ENCODE data around the gene ZSCAN22. TPM values are rescaled to one million over a fixed set of nuclear protein-coding genes. Genes with fewer than 3 reads are reported as not detected.

ZSCAN22 gene
- total and polyA plus RNA-seq, 11 donors, result 0.65 to 3.1 (median 1.9) TPM

GRCh38 chr19:58380662-58381459 is 54.1 kb downstream of the ZSCAN22 start, which contains the start of gene ZNF837:
Gene ZNF837, minus strand, starts transcription at chr19:58381030. Its CDS starts 11,698 bp downstream, at chr19:58369332.
- H3K36me3 ChIP-seq, result no peaks in the 10 kb centered on the region
- peak within 1 kb of the TSS; percentile 57 to 94 (median 83) for H3K4me3 ChIP-seq
- H3K27ac ChIP-seq, result peak within 1 kb of the TSS; percentile 85 to 98 (median 95)
- H3K27me3 ChIP-seq, result no peaks in the 10 kb centered on the region
- H3K4me1 ChIP-seq, result peaks cover 2 to 33% (median 24%) of the 10 kb centered on the region in 12 donors
- intact Hi-C loops (cut with DNase I), result loop anchor here in 4 of 10 donors (1.0 to 5.0 kb wide), 5 partner anchors 20 to 60 kb away; partner anchors contain the start of genes ZSCAN22 (in 2 of the 4) and ZNF132 (in 1 of the 4)
- H3K9me3 ChIP-seq, result no peaks in the 10 kb centered on the region
- WGBS, 4 donors, result 0 to 1% (median 0%) methylated on average over 46 to 83 of the region's 83 CpGs
- ATAC-seq (peak; percentile 95 to 96 (median 96)), DNase-seq (peak; percentile 99 to 100 (median 99))
- TF ChIP-seq CTCF (IDR thresholded peaks at IDR 0.05), result no peak
- TF ChIP-seq POLR2A (IDR thresholded peaks at IDR 0.05), result peak in 1 of 2 donors; percentile 75

- H3K27me3 ChIP-seq, result no peaks in the 10 kb centered on the region
- no peak for TF ChIP-seq CTCF (IDR thresholded peaks at IDR 0.05)
- H3K4me1 ChIP-seq, result peaks cover 2 to 40% (median 30%) of the 10 kb centered on the region in 12 donors
- no peak for ATAC-seq
- 31 to 39% (median 34%) methylated on average over 26 of the region's 26 CpGs for WGBS, 4 donors
- DNase-seq, result peak in 1 of 5 donors; percentile 58
- H3K9me3 ChIP-seq, result no peaks in the 10 kb centered on the region
- peak overlapping the region; percentile 57 to 94 (median 83) for H3K4me3 ChIP-seq
- no peaks in the 10 kb centered on the region for H3K36me3 ChIP-seq
- intact Hi-C loops (cut with DNase I), result loop anchor here in 3 of 10 donors (1.0 to 5.0 kb wide), 4 partner anchors 20 to 59 kb away; partner anchors contain the start of genes ZSCAN22 (in 2 of the 3) and ZNF132 (in 1 of the 3)
- peak overlapping the region in 10 of 12 donors; percentile 91 to 98 (median 95) for H3K27ac ChIP-seq
These were observed 54.8 kb downstream of the ZSCAN22 start for GRCh38 chr19:58381460-58382212.

GRCh38 chr19:58382997-58383603 is 56.3 kb downstream of the ZSCAN22 start:
- peaks cover 5 to 49% (median 36%) of the 10 kb centered on the region in 12 donors for H3K4me1 ChIP-seq
- H3K4me3 ChIP-seq, result no peak overlapping the region
- 86 to 91% (median 90%) methylated on average over 6 of the region's 6 CpGs for WGBS, 4 donors
- H3K27me3 ChIP-seq, result no peaks in the 10 kb centered on the region
- H3K27ac ChIP-seq, result no peak overlapping the region
- H3K36me3 ChIP-seq, result peaks cover 0 to 2% (median 0%) of the 10 kb centered on the region in 9 donors
- DNase-seq (no peak), ATAC-seq (no peak)
- intact Hi-C loops (cut with DNase I), result loop anchor here in 1 of 10 donors (5.0 kb wide), 1 partner anchor 56 kb away; the partner anchor contains the start of gene ZSCAN22
- H3K9me3 ChIP-seq, result no peaks in the 10 kb centered on the region
- TF ChIP-seq POLR2A (IDR thresholded peaks at IDR 0.05) (no peak), CTCF (IDR thresholded peaks at IDR 0.05) (no peak)

Data from heart left ventricle (tissue), 16 donors.